ENCODE results near the gene GRID2.

DNA sequence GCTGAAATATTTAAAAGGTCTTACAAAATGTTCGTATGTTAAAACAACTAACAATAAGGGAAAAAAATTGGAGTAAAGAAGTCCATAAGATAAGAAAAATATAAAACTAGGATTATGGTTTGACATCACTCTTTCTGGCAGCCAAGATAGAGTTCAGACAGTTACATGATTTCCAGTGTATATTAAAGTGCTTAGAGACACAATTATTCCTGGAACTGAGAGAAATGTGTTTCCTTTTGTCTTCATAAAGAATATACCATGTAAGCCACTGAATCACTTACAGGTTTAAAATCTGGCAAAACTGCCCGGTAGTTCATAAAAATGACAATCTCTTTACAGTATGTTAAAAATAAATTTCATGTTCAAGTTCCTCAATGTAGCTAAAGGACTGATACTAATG, 986.1 kb downstream of the GRID2 start:
- TF ChIP-seq POLR2A (IDR thresholded peaks at IDR 0.05) (no peak), EP300 (IDR thresholded peaks at IDR 0.05) (no peak)
- TF ChIP-seq, protein P1, sequence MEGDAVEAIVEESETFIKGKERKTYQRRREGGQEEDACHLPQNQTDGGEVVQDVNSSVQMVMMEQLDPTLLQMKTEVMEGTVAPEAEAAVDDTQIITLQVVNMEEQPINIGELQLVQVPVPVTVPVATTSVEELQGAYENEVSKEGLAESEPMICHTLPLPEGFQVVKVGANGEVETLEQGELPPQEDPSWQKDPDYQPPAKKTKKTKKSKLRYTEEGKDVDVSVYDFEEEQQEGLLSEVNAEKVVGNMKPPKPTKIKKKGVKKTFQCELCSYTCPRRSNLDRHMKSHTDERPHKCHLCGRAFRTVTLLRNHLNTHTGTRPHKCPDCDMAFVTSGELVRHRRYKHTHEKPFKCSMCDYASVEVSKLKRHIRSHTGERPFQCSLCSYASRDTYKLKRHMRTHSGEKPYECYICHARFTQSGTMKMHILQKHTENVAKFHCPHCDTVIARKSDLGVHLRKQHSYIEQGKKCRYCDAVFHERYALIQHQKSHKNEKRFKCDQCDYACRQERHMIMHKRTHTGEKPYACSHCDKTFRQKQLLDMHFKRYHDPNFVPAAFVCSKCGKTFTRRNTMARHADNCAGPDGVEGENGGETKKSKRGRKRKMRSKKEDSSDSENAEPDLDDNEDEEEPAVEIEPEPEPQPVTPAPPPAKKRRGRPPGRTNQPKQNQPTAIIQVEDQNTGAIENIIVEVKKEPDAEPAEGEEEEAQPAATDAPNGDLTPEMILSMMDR (IDR thresholded peaks at IDR 0.05) = no peak

All from tibial nerve (tissue), 4 donors.